Measurements from ENCODE around the gene CDT1.

CDT1 gene

GRCh38 chr16:88803264-88803987 is at the start of gene CDT1:
CDT1 (plus strand) TSS chr16:88803789; CDS start chr16:88803832, 43 bp downstream.
- peak within 1 kb of the TSS; percentile 62 for H2AFZ ChIP-seq (ENCODE audit: low read depth, low read length)
- H3K27me3 ChIP-seq (ENCODE audit: insufficient read depth, low read length), result no peaks in the 10 kb centered on the region
- peaks cover 35% of the 10 kb centered on the region for H3K36me3 ChIP-seq (ENCODE audit: insufficient read depth, low read length)
- peak within 1 kb of the TSS; percentile 77 for H3K4me3 ChIP-seq (ENCODE audit: low read length)
- H3K4me1 ChIP-seq (ENCODE audit: insufficient read depth, low read length), result peaks cover 12% of the 10 kb centered on the region
- H3K9me3 ChIP-seq (ENCODE audit: low read length), result no peaks in the 10 kb centered on the region

GRCh38 chr16:88754109-88754911 is 49.3 kb upstream of the CDT1 start:
- H3K27me3 ChIP-seq (ENCODE audit: insufficient read depth, low read length), result no peaks in the 10 kb centered on the region
- peaks cover 3% of the 10 kb centered on the region for H3K9me3 ChIP-seq (ENCODE audit: low read length)
- peaks cover 4% of the 10 kb centered on the region for H3K4me1 ChIP-seq (ENCODE audit: insufficient read depth, low read length)
- no peak overlapping the region for H2AFZ ChIP-seq (ENCODE audit: low read depth, low read length)
- no peaks in the 10 kb centered on the region for H3K36me3 ChIP-seq (ENCODE audit: insufficient read depth, low read length)
- H3K4me3 ChIP-seq (ENCODE audit: low read length), result no peak overlapping the region

GRCh38 chr16:88754912-88755744 is 48.5 kb upstream of the CDT1 start:
- H3K4me1 ChIP-seq (ENCODE audit: insufficient read depth, low read length), result peaks cover 4% of the 10 kb centered on the region
- H3K4me3 ChIP-seq (ENCODE audit: low read length), result no peak overlapping the region
- no peaks in the 10 kb centered on the region for H3K27me3 ChIP-seq (ENCODE audit: insufficient read depth, low read length)
- no peaks in the 10 kb centered on the region for H3K36me3 ChIP-seq (ENCODE audit: insufficient read depth, low read length)
- peaks cover 3% of the 10 kb centered on the region for H3K9me3 ChIP-seq (ENCODE audit: low read length)
- no peak overlapping the region for H2AFZ ChIP-seq (ENCODE audit: low read depth, low read length)

GRCh38 chr16:88755745-88756443 is 47.7 kb upstream of the CDT1 start:
- peaks cover 3% of the 10 kb centered on the region for H3K9me3 ChIP-seq (ENCODE audit: low read length)
- no peaks in the 10 kb centered on the region for H3K27me3 ChIP-seq (ENCODE audit: insufficient read depth, low read length)
- no peaks in the 10 kb centered on the region for H3K36me3 ChIP-seq (ENCODE audit: insufficient read depth, low read length)
- no peak overlapping the region for H3K4me3 ChIP-seq (ENCODE audit: low read length)
- H3K4me1 ChIP-seq (ENCODE audit: insufficient read depth, low read length), result peaks cover 4% of the 10 kb centered on the region
- no peak overlapping the region for H2AFZ ChIP-seq (ENCODE audit: low read depth, low read length)

- no peaks in the 10 kb centered on the region for H3K36me3 ChIP-seq (ENCODE audit: insufficient read depth, low read length)
- H3K4me1 ChIP-seq (ENCODE audit: insufficient read depth, low read length), result peaks cover 7% of the 10 kb centered on the region
- H3K27me3 ChIP-seq (ENCODE audit: insufficient read depth, low read length), result no peaks in the 10 kb centered on the region
- H2AFZ ChIP-seq (ENCODE audit: low read depth, low read length), result no peak overlapping the region
- H3K9me3 ChIP-seq (ENCODE audit: low read length), result peaks cover 3% of the 10 kb centered on the region
- no peak overlapping the region for H3K4me3 ChIP-seq (ENCODE audit: low read length)
These were observed 45.2 kb upstream of the CDT1 start for GRCh38 chr16:88758227-88758943.

- Histone ChIP-seq H3K4me3 (ENCODE audit: low read length) (no peak overlapping the region), H3K27me3 (ENCODE audit: insufficient read depth, low read length) (no peaks in the 10 kb centered on the region), H3K4me1 (ENCODE audit: insufficient read depth, low read length) (peaks cover 12% of the 10 kb centered on the region), H3K9me3 (ENCODE audit: low read length) (peaks cover 3% of the 10 kb centered on the region), H3K36me3 (ENCODE audit: insufficient read depth, low read length) (no peaks in the 10 kb centered on the region), H2AFZ (ENCODE audit: low read depth, low read length) (no peak overlapping the region)
These were observed 44.7 kb upstream of the CDT1 start for GRCh38 chr16:88758944-88759244.

GRCh38 chr16:88759245-88759975 is 44.2 kb upstream of the CDT1 start:
- H3K36me3 ChIP-seq (ENCODE audit: insufficient read depth, low read length), result no peaks in the 10 kb centered on the region
- H3K9me3 ChIP-seq (ENCODE audit: low read length), result peaks cover 3% of the 10 kb centered on the region
- H2AFZ ChIP-seq (ENCODE audit: low read depth, low read length), result no peak overlapping the region
- H3K4me3 ChIP-seq (ENCODE audit: low read length), result no peak overlapping the region
- no peaks in the 10 kb centered on the region for H3K27me3 ChIP-seq (ENCODE audit: insufficient read depth, low read length)
- peaks cover 12% of the 10 kb centered on the region for H3K4me1 ChIP-seq (ENCODE audit: insufficient read depth, low read length)

GRCh38 chr16:88759976-88760350 is 43.6 kb upstream of the CDT1 start:
- Histone ChIP-seq H3K36me3 (ENCODE audit: insufficient read depth, low read length) (no peaks in the 10 kb centered on the region), H3K4me1 (ENCODE audit: insufficient read depth, low read length) (peaks cover 10% of the 10 kb centered on the region), H2AFZ (ENCODE audit: low read depth, low read length) (no peak overlapping the region), H3K4me3 (ENCODE audit: low read length) (no peak overlapping the region), H3K9me3 (ENCODE audit: low read length) (peaks cover 3% of the 10 kb centered on the region), H3K27me3 (ENCODE audit: insufficient read depth, low read length) (no peaks in the 10 kb centered on the region)

GRCh38 chr16:88760424-88761142 is 43.0 kb upstream of the CDT1 start:
- no peak overlapping the region for H2AFZ ChIP-seq (ENCODE audit: low read depth, low read length)
- peaks cover 8% of the 10 kb centered on the region for H3K4me1 ChIP-seq (ENCODE audit: insufficient read depth, low read length)
- H3K27me3 ChIP-seq (ENCODE audit: insufficient read depth, low read length), result no peaks in the 10 kb centered on the region
- H3K4me3 ChIP-seq (ENCODE audit: low read length), result no peak overlapping the region
- H3K9me3 ChIP-seq (ENCODE audit: low read length), result peaks cover 3% of the 10 kb centered on the region
- H3K36me3 ChIP-seq (ENCODE audit: insufficient read depth, low read length), result no peaks in the 10 kb centered on the region

GRCh38 chr16:88761143-88761534 is 42.5 kb upstream of the CDT1 start:
- H2AFZ ChIP-seq (ENCODE audit: low read depth, low read length), result no peak overlapping the region
- no peaks in the 10 kb centered on the region for H3K36me3 ChIP-seq (ENCODE audit: insufficient read depth, low read length)
- H3K9me3 ChIP-seq (ENCODE audit: low read length), result peaks cover 3% of the 10 kb centered on the region

GRCh38 chr16:88761830-88762229 is 41.8 kb upstream of the CDT1 start:
- peaks cover 3% of the 10 kb centered on the region for H3K9me3 ChIP-seq (ENCODE audit: low read length)
- H3K4me1 ChIP-seq (ENCODE audit: insufficient read depth, low read length), result peaks cover 8% of the 10 kb centered on the region
- no peak overlapping the region for H2AFZ ChIP-seq (ENCODE audit: low read depth, low read length)
- no peaks in the 10 kb centered on the region for H3K36me3 ChIP-seq (ENCODE audit: insufficient read depth, low read length)
- no peak overlapping the region for H3K4me3 ChIP-seq (ENCODE audit: low read length)
- no peaks in the 10 kb centered on the region for H3K27me3 ChIP-seq (ENCODE audit: insufficient read depth, low read length)

More at GRCh38 chr16:88761143-88761534, 42.5 kb upstream of the CDT1 start:
- Histone ChIP-seq H3K4me3 (ENCODE audit: low read length) (no peak overlapping the region), H3K4me1 (ENCODE audit: insufficient read depth, low read length) (peaks cover 8% of the 10 kb centered on the region), H3K27me3 (ENCODE audit: insufficient read depth, low read length) (no peaks in the 10 kb centered on the region)

All from neuron (in vitro differentiated cells).